ENCODE data around the gene FOS.

FOS gene

GRCh38 chr14:75252254-75252837 lies 26.3 kb upstream of the FOS start:
- no peak for DNase-seq

DNA sequence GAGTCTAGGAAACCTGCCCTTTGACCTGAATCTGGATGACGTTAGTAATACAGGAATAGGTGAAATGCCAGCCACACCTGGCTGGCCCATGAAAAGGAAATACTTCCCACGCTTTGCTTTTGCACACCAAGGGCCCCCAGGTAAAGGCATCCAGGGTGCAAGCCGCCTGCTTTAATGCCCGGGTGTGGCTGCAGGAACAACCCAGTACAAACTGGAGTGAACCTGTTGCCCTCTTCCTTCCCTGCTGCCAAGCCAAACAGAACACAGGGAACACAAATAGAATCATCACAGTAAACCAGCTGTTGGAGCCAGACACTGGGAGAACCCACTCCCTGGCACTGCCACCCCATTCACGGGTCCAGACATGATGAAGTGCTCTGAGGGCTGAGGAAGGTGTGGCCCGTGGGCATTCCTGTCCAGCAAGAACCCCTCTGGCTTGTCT lies 24.2 kb upstream of the FOS start:
- no peak for DNase-seq

DNA sequence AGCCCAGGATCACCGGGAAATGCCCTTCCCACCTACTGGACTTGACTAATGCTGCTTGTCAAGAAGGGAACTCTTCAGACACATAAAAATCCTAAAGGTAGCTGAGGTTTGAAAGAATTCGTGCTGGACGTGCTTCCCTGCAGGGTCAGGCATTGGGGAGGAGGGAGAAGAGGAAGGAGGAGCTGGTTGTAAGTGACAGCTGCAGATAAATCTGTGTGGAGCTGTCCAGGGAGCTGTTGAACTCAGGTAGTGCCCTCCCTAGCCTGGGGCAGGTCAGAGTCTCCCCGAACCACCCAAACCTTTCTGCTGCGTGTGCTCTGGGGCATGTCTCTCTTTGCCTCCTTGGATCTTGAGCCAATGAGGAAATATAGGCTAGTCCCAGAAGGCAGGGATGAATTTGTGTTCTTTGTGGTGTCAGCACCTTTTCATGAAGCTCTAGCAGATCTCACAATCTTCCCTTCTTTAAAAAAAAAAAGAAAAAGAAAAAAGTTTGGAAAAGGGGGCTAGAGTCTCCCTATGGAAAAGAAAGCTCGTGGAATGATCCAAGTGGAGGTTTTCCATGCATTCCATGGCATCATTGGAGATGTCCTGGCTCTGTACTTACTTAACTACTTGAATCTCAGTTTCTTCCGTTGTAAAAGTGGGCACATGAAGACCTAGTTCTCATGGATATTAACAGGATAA lies 23.6 kb upstream of the FOS start:
- DNase-seq, result no peak

DNA sequence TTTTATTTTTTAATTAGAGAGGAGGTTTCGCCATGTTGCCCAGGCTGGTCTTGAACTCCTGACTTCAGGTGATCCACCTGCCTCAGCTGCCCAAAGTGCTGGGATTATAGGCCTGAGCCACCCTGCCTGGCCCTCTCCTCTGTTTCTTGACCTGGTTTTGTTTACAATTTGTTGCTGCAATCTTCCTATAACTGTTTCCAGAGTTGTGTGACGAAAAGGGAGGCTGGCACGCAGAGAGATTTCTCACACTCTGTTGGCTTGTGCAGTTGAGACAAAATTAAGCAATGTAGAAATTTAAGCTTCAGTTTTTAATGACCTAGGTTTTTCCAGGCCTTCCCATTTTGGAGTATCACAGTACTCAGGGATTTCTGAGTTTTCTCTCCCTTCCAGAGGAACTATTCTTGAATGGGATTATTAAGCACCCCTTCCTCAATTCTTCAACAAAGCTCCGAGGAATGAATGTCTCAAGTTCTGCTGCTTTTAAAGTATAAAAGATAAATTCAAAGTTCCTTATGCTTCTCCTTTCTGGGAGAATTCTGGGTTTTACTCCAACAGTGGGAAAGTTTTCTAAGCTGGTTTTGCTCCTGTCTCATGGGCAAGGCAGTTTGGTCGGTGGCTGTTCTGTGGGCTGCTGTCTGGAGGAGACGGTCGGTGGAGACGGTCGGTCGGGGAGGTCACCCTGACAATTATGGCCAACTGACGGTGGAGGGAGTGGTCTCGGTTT lies 20.4 kb upstream of the FOS start:
- no peak for DNase-seq

GRCh38 chr14:75258803-75259509 lies 19.7 kb upstream of the FOS start:
- peak; percentile 98 for DNase-seq

GRCh38 chr14:75259510-75259855 lies 19.1 kb upstream of the FOS start:
- no peak for DNase-seq

GRCh38 chr14:75260025-75260763 lies 18.4 kb upstream of the FOS start:
- no peak for DNase-seq

- no peak for DNase-seq
These were observed 16.8 kb upstream of the FOS start for GRCh38 chr14:75261820-75262219.

- no peak for DNase-seq
These were observed 16.0 kb upstream of the FOS start for GRCh38 chr14:75262641-75263040.

DNA sequence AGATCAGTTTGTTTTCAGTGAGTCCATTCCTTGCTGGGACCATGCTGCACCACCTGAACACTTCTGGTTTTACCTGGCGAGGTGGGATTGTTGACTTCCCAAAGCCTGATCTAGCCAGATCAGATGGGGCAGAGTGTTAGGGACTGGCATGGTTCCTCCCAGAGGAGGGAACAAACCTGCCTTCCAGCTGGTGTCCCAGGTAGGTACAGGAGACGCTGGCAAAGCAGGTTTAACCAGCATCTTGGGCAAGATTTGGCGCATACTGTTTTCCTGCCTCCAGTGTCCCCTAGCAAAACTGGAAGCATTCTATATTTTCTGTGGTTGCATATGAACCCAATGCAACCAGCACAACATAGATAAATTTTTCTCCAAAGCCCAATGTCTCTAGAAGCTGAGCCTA lies 14.6 kb upstream of the FOS start:
- DNase-seq, result no peak

DNA sequence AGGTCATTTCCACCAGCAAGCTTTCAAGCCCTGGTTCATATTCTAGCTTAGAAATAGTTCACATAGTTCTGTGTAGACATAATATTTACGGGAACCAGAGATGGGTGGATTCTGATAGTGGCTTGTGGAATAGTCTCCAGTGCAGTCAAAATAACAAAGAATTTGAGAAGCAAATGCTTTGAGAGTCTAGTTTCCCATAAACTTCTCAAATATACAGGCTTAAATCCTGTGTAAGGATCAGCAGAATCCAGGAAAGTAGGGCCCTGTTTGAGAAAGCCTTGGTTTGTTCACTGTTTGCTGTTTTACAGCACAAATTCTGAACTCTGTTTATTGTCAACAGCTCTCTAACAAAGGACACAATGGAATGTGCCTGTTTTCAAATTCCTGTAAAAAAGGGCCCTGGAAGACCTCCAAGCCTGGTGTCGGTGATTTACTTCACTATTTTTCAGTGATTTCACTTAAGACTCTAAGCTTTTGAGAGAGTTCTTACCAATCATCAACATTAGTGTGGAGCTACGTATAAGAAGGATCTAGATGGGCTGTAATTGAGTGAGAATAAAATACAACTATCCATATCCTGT lies 11.4 kb upstream of the FOS start:
- no peak for DNase-seq

DNA sequence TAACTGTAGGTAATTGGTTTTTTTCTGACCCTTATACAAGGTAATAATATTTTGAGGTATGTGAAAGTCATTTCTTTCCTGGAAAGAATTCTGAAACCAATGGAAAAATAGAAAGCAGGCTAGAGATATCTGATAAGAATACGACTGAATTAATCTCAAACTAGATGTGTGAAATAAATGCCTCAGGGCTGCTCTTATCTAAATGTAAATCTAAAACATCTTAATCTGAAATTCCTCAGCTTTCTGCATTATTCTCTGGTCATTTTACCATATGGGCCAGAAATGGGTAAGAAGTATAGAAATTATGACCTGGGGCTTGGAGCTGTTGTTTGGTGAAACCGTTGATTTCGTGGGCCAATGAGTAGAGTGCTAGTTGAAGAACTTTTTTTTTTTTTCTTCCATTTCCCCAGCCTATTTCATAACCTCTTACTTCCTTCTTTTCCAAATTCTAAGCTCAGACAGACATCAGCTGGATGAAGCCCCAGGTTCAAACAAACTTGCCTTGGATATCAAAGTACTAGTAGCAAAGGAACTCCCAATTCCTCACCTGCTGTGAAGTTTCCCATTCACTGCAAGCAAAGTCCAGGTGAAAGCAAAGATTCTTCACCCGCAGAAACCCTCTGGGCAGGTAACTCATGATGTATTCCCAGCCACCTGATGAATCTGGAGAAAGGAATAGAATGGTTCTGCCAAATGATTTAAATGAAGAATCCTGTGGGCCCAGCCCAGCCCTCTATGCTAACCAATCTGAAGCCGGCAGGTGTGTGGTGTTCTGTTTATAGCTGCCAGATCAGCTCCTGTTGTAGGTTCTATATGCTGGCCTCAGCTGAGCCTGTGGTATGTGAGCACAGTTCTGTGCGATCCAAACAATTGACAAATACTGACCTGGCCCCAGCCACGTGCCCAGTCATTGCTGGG lies 9.7 kb upstream of the FOS start:
- DNase-seq, result no peak

- no peak for DNase-seq
These were observed 7.1 kb upstream of the FOS start for GRCh38 chr14:75271514-75271913.

DNA sequence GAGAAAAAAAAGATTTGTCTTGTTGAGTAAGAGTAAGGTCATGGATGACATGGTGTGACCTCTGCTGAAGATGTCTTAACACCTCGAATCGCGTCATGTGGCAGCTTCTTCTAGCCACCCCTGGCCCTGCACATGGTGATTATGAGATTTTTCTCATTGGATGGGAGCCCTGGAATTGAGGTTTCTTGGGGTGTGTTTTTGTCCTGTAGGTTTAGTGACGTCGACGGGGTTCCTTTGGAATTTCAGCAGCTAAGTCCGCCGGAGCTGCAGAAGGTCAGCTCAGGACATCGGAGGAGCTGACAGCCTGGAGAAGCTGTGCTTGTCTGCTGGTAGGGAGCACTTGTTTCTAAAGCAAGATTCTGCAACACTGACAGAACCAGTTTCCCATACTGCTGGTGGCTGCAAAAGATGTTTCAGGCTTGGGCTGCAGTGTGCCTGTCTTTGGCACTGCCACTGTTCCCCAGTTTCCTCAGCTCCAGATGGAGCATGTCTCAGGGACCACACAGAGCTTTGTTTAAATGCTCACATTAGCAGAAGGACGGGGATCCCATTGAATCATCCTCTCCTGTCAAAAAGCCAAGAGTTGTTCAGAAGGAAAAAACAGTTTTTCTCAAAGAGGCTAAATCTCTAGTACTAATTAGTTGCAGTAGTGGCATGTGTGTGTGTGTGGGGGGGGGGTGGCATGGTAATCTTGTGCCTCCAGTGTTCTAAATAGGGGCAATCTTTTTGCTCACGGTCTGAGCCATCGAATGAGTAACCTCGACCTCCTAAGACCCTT lies 5.2 kb upstream of the FOS start:
- no peak for DNase-seq

DNA sequence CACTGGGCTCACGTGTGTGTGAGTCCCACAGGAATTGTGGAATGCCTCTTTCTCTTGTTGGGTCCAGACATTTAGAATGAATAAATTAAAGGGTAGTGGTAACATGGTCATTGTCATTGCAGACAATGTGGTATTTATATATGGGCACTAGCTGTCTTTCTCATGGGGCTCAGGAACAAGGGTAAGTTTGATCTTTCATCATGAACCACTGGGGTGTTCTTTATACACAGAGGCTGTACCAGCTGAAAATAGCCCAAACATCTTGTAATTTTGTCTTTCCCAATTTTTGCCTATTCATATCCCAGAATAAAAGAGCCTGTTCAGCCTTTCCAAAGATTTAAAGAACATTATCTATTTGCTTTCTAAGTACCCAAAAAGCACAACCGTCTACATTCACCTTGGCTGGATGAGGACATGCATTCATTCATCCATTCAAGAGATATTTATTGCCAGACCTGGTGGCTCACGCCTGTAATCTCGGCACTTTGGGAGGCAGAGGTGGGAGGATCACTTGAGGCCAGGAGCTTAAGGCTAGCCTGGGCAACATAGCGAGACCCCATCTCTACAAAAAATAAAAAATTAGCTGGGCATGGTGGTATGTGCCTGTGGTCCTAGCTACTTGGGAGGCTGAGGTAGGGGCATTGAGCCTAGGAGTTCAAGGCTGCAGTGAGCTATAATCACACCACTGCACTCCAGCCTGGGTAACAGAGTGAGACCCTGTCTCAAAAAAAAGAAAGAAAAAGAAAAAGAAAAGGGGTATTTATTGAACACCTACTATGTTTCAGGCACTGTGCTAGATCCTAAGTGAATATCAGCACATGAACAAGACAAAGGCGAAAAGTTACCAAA lies 4.4 kb upstream of the FOS start:
- no peak for DNase-seq

DNA sequence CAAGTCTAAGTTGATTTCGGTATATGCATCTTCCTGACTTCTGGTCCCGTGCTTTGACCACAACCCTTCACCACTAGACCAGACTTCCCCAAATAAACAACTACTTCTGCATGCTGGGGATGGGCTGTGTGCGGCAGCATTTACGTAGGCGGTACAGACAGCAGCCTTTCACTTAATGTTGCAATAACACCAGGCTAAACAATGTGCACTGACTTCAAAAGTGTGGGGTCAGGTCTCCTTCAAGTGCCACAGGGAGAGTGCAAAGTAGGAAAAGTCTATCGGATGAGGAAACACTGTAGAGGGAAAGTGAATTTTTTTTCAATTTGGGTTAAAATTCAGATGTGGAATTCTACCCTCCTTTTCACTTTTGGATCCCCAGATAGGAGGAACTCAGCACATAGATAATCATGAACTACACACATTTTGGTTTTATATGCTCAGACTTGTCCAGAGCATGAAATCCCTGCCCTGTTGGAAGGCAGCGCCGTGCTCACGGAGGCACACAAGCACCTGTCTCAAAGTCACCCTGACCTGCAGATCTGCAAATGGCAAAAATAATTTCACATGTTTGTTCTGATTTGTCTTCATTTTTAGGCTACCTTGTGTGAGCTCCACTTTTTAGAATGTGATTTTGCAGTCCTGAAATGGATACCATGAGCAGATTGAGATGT lies 3.6 kb upstream of the FOS start:
- no peak for DNase-seq

DNA sequence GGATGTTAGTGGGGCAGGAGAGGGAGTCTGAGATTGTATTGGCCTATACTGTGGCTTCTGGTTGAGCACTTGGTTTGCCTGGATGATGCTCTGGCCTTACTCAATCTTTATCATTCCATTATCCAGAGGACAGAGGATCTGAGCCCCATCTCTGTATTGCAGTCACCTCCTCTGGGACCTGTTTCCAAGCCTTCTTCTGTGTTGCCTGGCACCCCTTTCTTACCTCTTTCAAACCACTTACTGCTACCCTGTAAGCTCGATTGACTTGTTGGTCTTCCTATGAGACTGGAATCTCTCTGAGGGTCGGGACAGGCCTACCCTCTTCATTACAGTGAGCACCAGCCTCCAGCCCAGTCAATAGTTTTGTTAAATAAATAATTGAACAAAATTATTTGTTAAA lies 3.0 kb upstream of the FOS start:
- no peak for DNase-seq

GRCh38 chr14:75277008-75277814 lies 1.4 kb upstream of the FOS start:
- DNase-seq, result peak; percentile 57

Measured in NCI-H2227 treated with DMSO at 0.1 percent for 48 hours (cell line).